ENCODE data around the gene SYNE2. TPM values are rescaled to one million over a fixed set of nuclear protein-coding genes. Genes with fewer than 3 reads are reported as not detected.

The SYNE2 gene
- total RNA-seq, 1 donor from 2014 or later = 145 TPM

DNA sequence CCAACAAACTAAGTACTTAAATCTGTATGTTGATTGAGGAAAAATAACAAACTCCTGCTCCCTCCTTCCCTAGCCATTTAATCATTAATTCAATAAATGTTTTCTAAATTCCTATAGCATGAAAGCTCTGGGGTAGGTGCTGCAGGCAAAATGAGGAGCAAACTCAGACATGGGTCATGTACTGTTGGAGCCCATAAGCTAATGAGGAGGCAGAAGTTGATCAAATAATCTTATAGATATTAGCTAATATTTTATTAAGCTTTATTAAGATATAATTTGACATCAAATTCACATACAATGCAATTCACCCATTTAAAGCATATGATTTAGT, 70.6 kb downstream of the SYNE2 start:
- H3K27me3 ChIP-seq = no peaks in the 10 kb centered on the region
- DNase-seq (ENCODE audit: extremely low spot score in 2 of 2) = no peak
- intact Hi-C loops (cut with DNase I) = no loop called here
- H3K9me3 ChIP-seq = no peaks in the 10 kb centered on the region
- no peak overlapping the region for H3K27ac ChIP-seq
- no peaks in the 10 kb centered on the region for H3K4me1 ChIP-seq
- no peak for TF ChIP-seq POLR2A (IDR thresholded peaks at IDR 0.05)
- TF ChIP-seq POLR2AphosphoS5 (IDR thresholded peaks at IDR 0.05; ENCODE audit: insufficient read depth in 1 of 2, low read depth in 1 of 2) = no peak
- TF ChIP-seq, protein P1, sequence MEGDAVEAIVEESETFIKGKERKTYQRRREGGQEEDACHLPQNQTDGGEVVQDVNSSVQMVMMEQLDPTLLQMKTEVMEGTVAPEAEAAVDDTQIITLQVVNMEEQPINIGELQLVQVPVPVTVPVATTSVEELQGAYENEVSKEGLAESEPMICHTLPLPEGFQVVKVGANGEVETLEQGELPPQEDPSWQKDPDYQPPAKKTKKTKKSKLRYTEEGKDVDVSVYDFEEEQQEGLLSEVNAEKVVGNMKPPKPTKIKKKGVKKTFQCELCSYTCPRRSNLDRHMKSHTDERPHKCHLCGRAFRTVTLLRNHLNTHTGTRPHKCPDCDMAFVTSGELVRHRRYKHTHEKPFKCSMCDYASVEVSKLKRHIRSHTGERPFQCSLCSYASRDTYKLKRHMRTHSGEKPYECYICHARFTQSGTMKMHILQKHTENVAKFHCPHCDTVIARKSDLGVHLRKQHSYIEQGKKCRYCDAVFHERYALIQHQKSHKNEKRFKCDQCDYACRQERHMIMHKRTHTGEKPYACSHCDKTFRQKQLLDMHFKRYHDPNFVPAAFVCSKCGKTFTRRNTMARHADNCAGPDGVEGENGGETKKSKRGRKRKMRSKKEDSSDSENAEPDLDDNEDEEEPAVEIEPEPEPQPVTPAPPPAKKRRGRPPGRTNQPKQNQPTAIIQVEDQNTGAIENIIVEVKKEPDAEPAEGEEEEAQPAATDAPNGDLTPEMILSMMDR (IDR thresholded peaks at IDR 0.05) = no peak
- no peak overlapping the region for H3K4me3 ChIP-seq
- H3K36me3 ChIP-seq = no peaks in the 10 kb centered on the region

DNA sequence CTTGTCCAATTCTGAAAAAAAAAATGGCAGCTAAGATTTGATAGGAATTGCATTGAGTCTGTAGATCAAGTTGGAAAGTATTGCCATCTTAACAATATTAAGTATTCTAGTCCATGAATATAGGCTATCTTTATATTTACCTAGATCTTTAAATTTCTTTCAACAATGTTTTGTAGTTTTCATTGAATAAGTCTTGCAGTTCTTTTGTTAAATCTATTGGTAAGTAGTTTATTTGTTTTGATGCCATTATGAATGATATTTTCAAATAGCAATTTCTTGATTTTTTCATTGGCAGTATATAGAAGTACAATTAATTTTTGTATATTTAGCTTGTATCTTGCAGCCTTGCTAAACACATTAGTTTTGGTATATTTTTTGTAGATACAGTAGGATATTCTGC, 71.6 kb downstream of the SYNE2 start:
- intact Hi-C loops (cut with DNase I) = no loop called here
- H3K4me3 ChIP-seq = no peak overlapping the region
- H3K27ac ChIP-seq = no peak overlapping the region
- no peaks in the 10 kb centered on the region for H3K36me3 ChIP-seq
- no peaks in the 10 kb centered on the region for H3K4me1 ChIP-seq
- TF ChIP-seq, protein P1 (IDR thresholded peaks at IDR 0.05) = no peak
- TF ChIP-seq POLR2AphosphoS5 (IDR thresholded peaks at IDR 0.05; ENCODE audit: insufficient read depth in 1 of 2, low read depth in 1 of 2) = no peak
- TF ChIP-seq POLR2A (IDR thresholded peaks at IDR 0.05) = no peak
- DNase-seq (ENCODE audit: extremely low spot score in 2 of 2) = no peak
- no peaks in the 10 kb centered on the region for H3K27me3 ChIP-seq
- H3K9me3 ChIP-seq = no peaks in the 10 kb centered on the region

DNA sequence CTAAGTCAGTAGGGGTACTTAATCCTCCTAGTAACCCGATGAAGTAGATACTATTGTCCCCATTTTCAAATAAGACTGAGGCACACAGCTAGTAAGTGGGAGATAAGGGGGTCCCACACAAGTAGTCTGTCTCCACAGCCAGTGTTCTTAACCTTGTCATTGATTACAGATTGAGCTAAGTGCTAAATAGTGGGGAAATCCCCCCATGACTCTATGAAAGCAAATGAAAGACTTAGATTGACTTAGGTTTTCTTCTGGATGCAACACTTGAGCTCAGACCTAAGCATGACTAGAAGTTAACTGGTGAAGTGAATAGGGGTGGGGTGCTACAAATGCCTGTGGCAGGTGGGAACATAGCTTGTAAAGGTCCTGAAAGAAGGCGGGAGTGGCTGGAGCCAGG, 73.8 kb downstream of the SYNE2 start:
- Histone ChIP-seq H3K36me3 (no peaks in the 10 kb centered on the region), H3K4me3 (no peak overlapping the region), H3K9me3 (no peaks in the 10 kb centered on the region), H3K27me3 (no peaks in the 10 kb centered on the region), H3K27ac (no peak overlapping the region), H3K4me1 (no peaks in the 10 kb centered on the region)
- intact Hi-C loops (cut with DNase I) = no loop called here
- TF ChIP-seq POLR2A (IDR thresholded peaks at IDR 0.05) (no peak), POLR2AphosphoS5 (IDR thresholded peaks at IDR 0.05; ENCODE audit: insufficient read depth in 1 of 2, low read depth in 1 of 2) (no peak)
- TF ChIP-seq, protein P1 (IDR thresholded peaks at IDR 0.05) = no peak
- no peak for DNase-seq (ENCODE audit: extremely low spot score in 2 of 2)

DNA sequence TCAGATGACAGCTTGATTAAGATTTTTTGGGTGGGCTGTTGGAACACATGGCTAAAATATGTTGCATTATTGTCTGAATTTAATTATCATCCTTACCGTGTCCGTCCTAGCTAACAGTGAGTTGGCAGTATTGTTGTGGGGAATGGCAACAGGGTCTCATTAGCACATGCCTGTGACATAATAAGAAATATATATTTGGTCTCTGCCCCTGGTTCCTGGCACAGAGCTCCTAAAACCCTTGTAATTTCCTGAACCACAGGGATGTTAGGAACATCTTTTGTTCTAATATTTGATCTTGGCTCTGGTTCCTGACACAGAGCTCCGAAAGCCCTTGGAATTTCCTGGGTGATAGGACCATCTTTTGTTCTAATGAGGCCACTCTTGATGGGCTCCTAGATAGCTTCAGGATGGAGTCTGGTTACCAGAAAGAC, 76.0 kb downstream of the SYNE2 start:
- intact Hi-C loops (cut with DNase I) = no loop called here
- DNase-seq (ENCODE audit: extremely low spot score in 2 of 2) = no peak
- H3K36me3 ChIP-seq = no peaks in the 10 kb centered on the region
- H3K27me3 ChIP-seq = no peaks in the 10 kb centered on the region
- TF ChIP-seq, protein P1 (IDR thresholded peaks at IDR 0.05) = no peak
- H3K27ac ChIP-seq = no peak overlapping the region
- H3K4me1 ChIP-seq = peaks cover 10% of the 10 kb centered on the region
- no peaks in the 10 kb centered on the region for H3K9me3 ChIP-seq
- H3K4me3 ChIP-seq = no peak overlapping the region

DNA sequence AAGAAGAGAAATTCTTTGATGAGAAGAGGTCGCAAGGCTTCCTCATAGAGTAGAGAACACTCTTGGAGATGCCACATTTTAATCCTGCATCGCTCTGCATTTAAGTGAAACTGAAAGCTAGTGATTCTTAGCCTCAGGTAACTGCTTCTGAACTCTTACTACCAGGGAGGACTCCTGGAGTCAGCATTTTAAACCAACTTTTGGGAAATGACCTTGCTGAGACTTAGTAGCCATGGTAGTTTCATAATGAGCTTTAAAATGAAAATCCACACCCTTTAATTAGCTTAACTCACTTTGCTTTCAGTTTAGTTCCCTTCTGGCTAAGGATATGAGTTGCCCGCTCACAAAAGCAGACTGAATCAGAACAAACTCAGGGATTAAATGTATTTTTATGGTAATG, 80.3 kb downstream of the SYNE2 start:
- H3K9me3 ChIP-seq = no peaks in the 10 kb centered on the region
- H3K36me3 ChIP-seq = no peaks in the 10 kb centered on the region
- intact Hi-C loops (cut with DNase I) = no loop called here
- no peak for DNase-seq (ENCODE audit: extremely low spot score in 2 of 2)
- peaks cover 14% of the 10 kb centered on the region for H3K4me1 ChIP-seq
- no peaks in the 10 kb centered on the region for H3K27me3 ChIP-seq
- no peak overlapping the region for H3K27ac ChIP-seq
- no peak overlapping the region for H3K4me3 ChIP-seq
- no peak for TF ChIP-seq POLR2AphosphoS5 (IDR thresholded peaks at IDR 0.05; ENCODE audit: insufficient read depth in 1 of 2, low read depth in 1 of 2)

DNA sequence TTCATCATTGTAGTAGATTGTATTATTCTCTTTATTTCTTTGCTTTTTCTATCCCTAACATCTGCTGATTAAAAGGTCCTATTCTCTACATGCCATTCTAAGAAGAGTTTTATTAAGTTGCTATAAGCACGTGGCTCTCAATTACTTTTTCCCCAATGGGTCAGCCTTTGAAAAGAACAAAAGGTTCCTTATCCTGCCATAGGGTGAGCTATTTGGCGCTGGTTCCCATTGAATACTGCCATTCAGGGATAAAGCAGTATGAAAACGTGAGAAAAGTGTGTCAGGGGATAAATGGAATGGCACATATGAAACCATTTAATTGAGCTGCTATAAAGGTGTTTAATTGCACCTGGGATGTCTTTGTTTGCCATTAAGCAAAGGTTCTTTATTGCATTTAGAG, 80.9 kb downstream of the SYNE2 start:
- TF ChIP-seq POLR2AphosphoS5 (IDR thresholded peaks at IDR 0.05; ENCODE audit: insufficient read depth in 1 of 2, low read depth in 1 of 2) = no peak
- TF ChIP-seq POLR2A (IDR thresholded peaks at IDR 0.05) = no peak
- TF ChIP-seq, protein P1 (IDR thresholded peaks at IDR 0.05) = no peak
- Histone ChIP-seq H3K36me3 (no peaks in the 10 kb centered on the region), H3K4me3 (no peak overlapping the region), H3K9me3 (no peaks in the 10 kb centered on the region), H3K4me1 (peaks cover 14% of the 10 kb centered on the region), H3K27me3 (no peaks in the 10 kb centered on the region), H3K27ac (no peak overlapping the region)
- intact Hi-C loops (cut with DNase I) = no loop called here
- DNase-seq (ENCODE audit: extremely low spot score in 2 of 2) = no peak

Measured in vagina (tissue), 2 donors.